HL-60 (cell line): ENCODE results near the gene NOC4L.
"Not testable (repeated sequence)": the region's sequence is repeated elsewhere in the genome, so short reads cannot be mapped to it uniquely, and the experiment has no call there.

Source experiments
- DNase-seq, 2 experiments: peaks; one replicate each; pipeline ENCODE4 v3.0.0-alpha.2; 2010 to 2020; ENCODE audit warnings: low read depth in 1 of 2, low spot score in 1 of 2
- H3K27ac ChIP-seq: fragments of 250-450 bp; sonication (Bioruptor Pico); replicated peaks from 2 replicates; pipeline ENCODE4 v1.5.1; 2020; ENCODE audit warnings: mild to moderate bottlenecking, moderate library complexity
- H3K27me3 ChIP-seq: fragments of 250-450 bp; sonication (Bioruptor Pico); 2 replicates; pipeline ENCODE4 v1.5.1; 2021; ENCODE audit warnings: mild to moderate bottlenecking, moderate library complexity; ENCODE audit not compliant: insufficient read depth, poor library complexity, severe bottlenecking
- H3K4me3 ChIP-seq: replicated peaks from 2 replicates; pipeline ENCODE4 v1.5.1; 2011; ENCODE audit warnings: mild to moderate bottlenecking, control low read depth, low read length; ENCODE audit not compliant: insufficient read depth
- CTCF ChIP-seq: IDR thresholded peaks from one replicate; pipeline ENCODE4 v1.5.1; 2011; ENCODE audit warnings: low read length, control low read depth, inconsistent platforms; ENCODE audit not compliant: insufficient read depth
- GABPA ChIP-seq: IDR thresholded peaks from 2 replicates; pipeline ENCODE4 v1.6.1; 2012; ENCODE audit warnings: low read depth
- POLR2AphosphoS5 ChIP-seq: IDR thresholded peaks from 2 replicates; pipeline ENCODE4 v1.6.1; 2012; ENCODE audit warnings: low read depth
- REST ChIP-seq: IDR thresholded peaks from 2 replicates; pipeline ENCODE4 v1.6.1; 2012; ENCODE audit warnings: low read depth; ENCODE audit not compliant: insufficient replicate concordance
- SPI1 ChIP-seq: IDR thresholded peaks from 2 replicates; pipeline ENCODE4 v1.6.1; 2012; ENCODE audit warnings: low read depth, mild to moderate bottlenecking, borderline replicate concordance

Gene NOC4L

GRCh38 chr12:132148368-132149045 lies 4.2 kb downstream of the NOC4L start:
- Histone ChIP-seq H3K4me3 (no peak overlapping the region), H3K27ac (no peak overlapping the region), H3K27me3 (no peaks in the 10 kb centered on the region)
- DNase-seq, result no peak
- no peak for TF ChIP-seq REST
- TF ChIP-seq POLR2AphosphoS5, result no peak
- no peak for TF ChIP-seq CTCF
- no peak for TF ChIP-seq GABPA
- TF ChIP-seq SPI1, result no peak

GRCh38 chr12:132149526-132149925 lies 5.3 kb downstream of the NOC4L start:
- not testable (repeated sequence) for DNase-seq, H3K27ac ChIP-seq, H3K4me3 ChIP-seq, H3K27me3 ChIP-seq

GRCh38 chr12:132150780-132151144 lies 6.5 kb downstream of the NOC4L start:
- Histone ChIP-seq H3K27me3 (no peaks in the 10 kb centered on the region), H3K27ac (no peak overlapping the region), H3K4me3 (no peak overlapping the region)
- TF ChIP-seq POLR2AphosphoS5, result no peak
- no peak for TF ChIP-seq SPI1
- TF ChIP-seq REST, result no peak
- TF ChIP-seq GABPA, result no peak
- no peak for TF ChIP-seq CTCF
- no peak for DNase-seq

- TF ChIP-seq CTCF (no peak), POLR2AphosphoS5 (no peak), SPI1 (no peak), REST (no peak), GABPA (no peak)
- H3K27me3 ChIP-seq, result no peaks in the 10 kb centered on the region
- H3K4me3 ChIP-seq, result no peak overlapping the region
- H3K27ac ChIP-seq, result no peak overlapping the region
- no peak for DNase-seq
Measured at GRCh38 chr12:132151145-132151765, 7.0 kb downstream of the NOC4L start.
